CD4-positive, CD25-positive, alpha-beta regulatory T cell (primary cell): Measurements from ENCODE around the gene PDHA1. TPM values are rescaled to one million over a fixed set of nuclear protein-coding genes. Genes with fewer than 3 reads are reported as not detected.

Source experiments
- ATAC-seq, 2 donors: fragments of 150-1000 bp; cut with Tn5 transposase; one replicate each; pipeline ENCODE4 v1.10.0; 2021; ENCODE audit warnings: low read depth in 2 of 2, moderate number of reproducible peaks in 2 of 2, moderate library complexity in 1 of 2
- DNase-seq, 3 donors: peaks; one replicate each; pipeline versions ENCODE4 v3.0.0 to v3.0.0-alpha.2; 2012 to 2022; ENCODE audit warnings: mixed read lengths in 1 of 3
- H3K27ac ChIP-seq: one replicate; pipeline ENCODE4 v1.7.0; 2013; ENCODE audit warnings: mild to moderate bottlenecking, low read length; ENCODE audit not compliant: insufficient read depth, poor library complexity, severe bottlenecking
- H3K27me3 ChIP-seq: one replicate; pipeline ENCODE4 v1.7.0; 2013; ENCODE audit warnings: low read length; ENCODE audit not compliant: control insufficient read depth, insufficient read depth
- H3K36me3 ChIP-seq: one replicate; pipeline ENCODE4 v1.7.0; 2013; ENCODE audit warnings: mild to moderate bottlenecking, low read length, moderate library complexity; ENCODE audit not compliant: control insufficient read depth, insufficient read depth
- H3K4me1 ChIP-seq: 2 replicates; pipeline ENCODE4 v1.7.0; 2013; ENCODE audit warnings: mild to moderate bottlenecking, low read length; ENCODE audit not compliant: insufficient read depth, control insufficient read depth, poor library complexity, severe bottlenecking
- H3K4me3 ChIP-seq: one replicate; pipeline ENCODE4 v1.7.0; 2013; ENCODE audit warnings: low read depth, mild to moderate bottlenecking, low read length, moderate library complexity
- H3K9me3 ChIP-seq, 2 experiments: 1 replicate in 1 of 2; 2 replicates in 1 of 2; pipeline ENCODE4 v1.7.0; 2013; ENCODE audit warnings: low read length in 2 of 2, mild to moderate bottlenecking in 1 of 2, moderate library complexity in 1 of 2; ENCODE audit not compliant: control insufficient read depth in 2 of 2
- H3K27ac Mint-ChIP-seq, 3 donors: one replicate each; pipeline ENCODE4 v1.8.0; 2020 to 2022; ENCODE audit warnings: mild to moderate bottlenecking in 3 of 3, mixed read lengths in 3 of 3, moderate library complexity in 2 of 3
- H3K27me3 Mint-ChIP-seq: one replicate; pipeline ENCODE4 v1.8.0; 2022; ENCODE audit warnings: mild to moderate bottlenecking, mixed read lengths
- H3K36me3 Mint-ChIP-seq: one replicate; pipeline ENCODE4 v1.8.0; 2020; ENCODE audit warnings: mixed read lengths
- H3K4me1 Mint-ChIP-seq, 4 donors: one replicate each; pipeline ENCODE4 v1.8.0; 2020 to 2022; ENCODE audit warnings: mixed read lengths in 4 of 4, mild to moderate bottlenecking in 1 of 4
- H3K4me3 Mint-ChIP-seq, 4 donors: one replicate each; pipeline ENCODE4 v1.8.0; 2020 to 2022; ENCODE audit warnings: mild to moderate bottlenecking in 4 of 4, mixed read lengths in 4 of 4, moderate library complexity in 3 of 4
- H3K9me3 Mint-ChIP-seq, 7 donors: one replicate each; pipeline ENCODE4 v1.8.0; 2020 to 2022; ENCODE audit warnings: mixed read lengths in 7 of 7, mild to moderate bottlenecking in 3 of 7, moderate library complexity in 2 of 7
- polyA plus RNA-seq, 4 donors: library from polyadenylated mRNA; unstranded; fragments of 300-500 nt; fragmentation: Illumina TruSeq; gene quantifications; one replicate each; pipeline ENCODE4 v1.2.3, GENCODE V29; 2021
- total RNA-seq: library from RNA; stranded (reverse); gene quantifications from one replicate; pipeline ENCODE4 v1.2.3, GENCODE V29; 2022

Gene PDHA1
- total and polyA plus RNA-seq, 5 donors from 2014 or later, result 50.5 to 103 (median 66.5) TPM

DNA sequence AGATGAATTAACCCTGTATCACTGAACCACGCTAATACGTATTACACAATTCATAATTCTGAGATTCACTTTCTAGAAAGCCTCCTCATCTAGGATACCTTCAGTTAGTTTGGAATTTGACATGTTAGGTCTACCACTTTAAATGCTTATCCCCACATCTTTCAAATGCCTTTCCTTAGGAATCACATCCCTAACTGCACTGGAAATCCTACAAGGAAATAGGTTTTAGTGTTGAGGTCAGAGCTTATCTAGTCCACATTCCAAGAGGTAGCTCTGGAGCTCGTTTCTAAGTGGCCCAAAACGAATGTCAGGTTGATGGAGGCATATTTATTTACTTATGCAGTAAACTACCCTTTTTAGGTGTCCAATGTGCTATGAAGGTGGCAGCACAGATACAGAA, 18.0 kb downstream of the PDHA1 start:
- ATAC-seq (no peak), DNase-seq (no peak)
- Histone ChIP-seq H3K27me3 (no peaks in the 10 kb centered on the region), H3K27ac (no peak overlapping the region), H3K4me1 (no peaks in the 10 kb centered on the region), H3K4me3 (no peak overlapping the region), H3K36me3 (peaks cover 54% of the 10 kb centered on the region), H3K9me3 (no peaks in the 10 kb centered on the region)
- Mint-ChIP-seq H3K36me3 (peaks cover 10% of the 10 kb centered on the region), H3K4me3 (no peak overlapping the region), H3K9me3 (peaks cover 0 to 1% (median 0%) of the 10 kb centered on the region in 7 donors), H3K27me3 (no peaks in the 10 kb centered on the region), H3K27ac (no peak overlapping the region), H3K4me1 (no peaks in the 10 kb centered on the region)

DNA sequence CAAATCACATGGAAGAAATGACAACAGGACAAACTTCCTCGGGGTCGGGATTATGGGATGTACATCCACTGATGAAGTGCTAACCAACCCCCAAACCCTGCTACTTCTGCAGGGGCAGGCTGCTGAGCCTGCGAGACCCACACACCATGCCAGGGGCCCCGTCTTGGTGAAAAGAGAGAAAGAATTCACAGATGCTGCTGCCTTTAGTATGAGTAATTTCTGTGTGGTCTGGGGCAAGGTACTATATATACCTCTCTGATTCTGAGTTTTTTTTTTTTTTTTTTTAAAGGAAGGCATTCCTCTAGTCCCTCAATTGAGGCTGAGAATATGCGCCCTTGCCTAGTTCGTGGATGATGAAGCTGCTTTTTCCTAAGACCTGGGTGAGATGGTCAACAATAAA, 24.8 kb downstream of the PDHA1 start:
- Histone ChIP-seq H3K27me3 (no peaks in the 10 kb centered on the region), H3K4me3 (no peak overlapping the region), H3K9me3 (no peaks in the 10 kb centered on the region), H3K36me3 (no peaks in the 10 kb centered on the region), H3K27ac (no peak overlapping the region), H3K4me1 (no peaks in the 10 kb centered on the region)
- H3K9me3 Mint-ChIP-seq, result peaks cover 0 to 5% (median 1%) of the 10 kb centered on the region in 7 donors
- H3K4me1 Mint-ChIP-seq, result peaks cover 0 to 7% (median 4%) of the 10 kb centered on the region in 4 donors
- ATAC-seq (no peak), DNase-seq (no peak)
- no peak overlapping the region for H3K27ac Mint-ChIP-seq
- H3K36me3 Mint-ChIP-seq, result peaks cover 6% of the 10 kb centered on the region
- no peak overlapping the region for H3K4me3 Mint-ChIP-seq
- H3K27me3 Mint-ChIP-seq, result peaks cover 5% of the 10 kb centered on the region

DNA sequence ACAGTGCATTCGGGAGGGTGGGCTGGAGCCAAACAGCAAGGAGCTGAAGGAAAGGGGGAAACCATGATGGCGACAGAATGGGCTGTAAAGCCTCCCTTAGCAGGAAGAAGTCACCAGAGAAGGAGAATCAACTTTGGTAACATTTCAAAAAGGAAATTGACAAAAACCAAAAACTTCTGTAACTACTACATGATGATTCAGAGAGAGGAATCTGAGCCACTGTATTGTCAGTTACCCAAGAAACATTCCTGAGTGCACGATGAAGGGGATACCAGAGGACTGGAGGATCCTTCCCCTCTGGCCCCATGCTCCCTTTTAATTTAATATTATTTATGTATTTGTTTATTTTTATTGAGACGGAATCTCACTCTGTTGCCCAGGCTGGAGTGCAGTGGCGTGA, 26.3 kb downstream of the PDHA1 start:
- H3K9me3 ChIP-seq, result no peaks in the 10 kb centered on the region
- DNase-seq, result no peak
- no peak overlapping the region for H3K4me3 Mint-ChIP-seq
- no peak overlapping the region for H3K4me3 ChIP-seq
- no peak overlapping the region for H3K27ac ChIP-seq
- H3K4me1 Mint-ChIP-seq, result peaks cover 0 to 7% (median 4%) of the 10 kb centered on the region in 4 donors
- H3K36me3 ChIP-seq, result no peaks in the 10 kb centered on the region
- no peak for ATAC-seq
- H3K36me3 Mint-ChIP-seq, result peaks cover 5% of the 10 kb centered on the region
- H3K9me3 Mint-ChIP-seq, result peaks cover 0 to 5% (median 1%) of the 10 kb centered on the region in 7 donors
- no peaks in the 10 kb centered on the region for H3K27me3 ChIP-seq
- H3K27me3 Mint-ChIP-seq, result peaks cover 5% of the 10 kb centered on the region
- H3K27ac Mint-ChIP-seq, result no peak overlapping the region
- H3K4me1 ChIP-seq, result no peaks in the 10 kb centered on the region

DNA sequence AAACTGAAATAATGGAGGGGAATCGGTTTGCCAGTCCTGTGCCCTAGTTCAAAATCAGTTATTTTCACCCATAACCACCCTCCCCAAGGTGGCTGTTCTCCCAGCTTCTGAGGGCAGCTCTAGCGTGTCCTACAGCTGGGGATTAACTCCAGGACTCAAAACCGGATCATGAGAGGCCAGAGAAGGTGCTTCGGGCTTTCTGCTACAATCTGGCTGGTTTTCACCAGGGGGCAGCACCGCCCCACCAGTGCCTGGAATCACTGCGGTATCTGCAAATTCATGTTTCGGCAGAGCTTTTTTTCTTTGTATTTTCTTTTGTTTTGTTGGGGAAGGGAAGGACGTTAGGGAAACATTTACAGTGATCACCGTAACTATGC, 28.4 kb downstream of the PDHA1 start:
- peaks cover 0 to 7% (median 4%) of the 10 kb centered on the region in 4 donors for H3K4me1 Mint-ChIP-seq
- peak overlapping the region; percentile 73 to 96 (median 85) for H3K4me3 Mint-ChIP-seq
- Histone ChIP-seq H3K27me3 (no peaks in the 10 kb centered on the region), H3K36me3 (no peaks in the 10 kb centered on the region), H3K4me1 (no peaks in the 10 kb centered on the region), H3K9me3 (no peaks in the 10 kb centered on the region), H3K27ac (no peak overlapping the region), H3K4me3 (peak overlapping the region; percentile 65)
- no peak overlapping the region for H3K27ac Mint-ChIP-seq
- peak; percentile 63 to 70 for ATAC-seq
- peaks cover 5% of the 10 kb centered on the region for H3K27me3 Mint-ChIP-seq
- no peaks in the 10 kb centered on the region for H3K36me3 Mint-ChIP-seq
- peak; percentile 35 to 66 (median 64) for DNase-seq
- H3K9me3 Mint-ChIP-seq, result no peaks in the 10 kb centered on the region

DNA sequence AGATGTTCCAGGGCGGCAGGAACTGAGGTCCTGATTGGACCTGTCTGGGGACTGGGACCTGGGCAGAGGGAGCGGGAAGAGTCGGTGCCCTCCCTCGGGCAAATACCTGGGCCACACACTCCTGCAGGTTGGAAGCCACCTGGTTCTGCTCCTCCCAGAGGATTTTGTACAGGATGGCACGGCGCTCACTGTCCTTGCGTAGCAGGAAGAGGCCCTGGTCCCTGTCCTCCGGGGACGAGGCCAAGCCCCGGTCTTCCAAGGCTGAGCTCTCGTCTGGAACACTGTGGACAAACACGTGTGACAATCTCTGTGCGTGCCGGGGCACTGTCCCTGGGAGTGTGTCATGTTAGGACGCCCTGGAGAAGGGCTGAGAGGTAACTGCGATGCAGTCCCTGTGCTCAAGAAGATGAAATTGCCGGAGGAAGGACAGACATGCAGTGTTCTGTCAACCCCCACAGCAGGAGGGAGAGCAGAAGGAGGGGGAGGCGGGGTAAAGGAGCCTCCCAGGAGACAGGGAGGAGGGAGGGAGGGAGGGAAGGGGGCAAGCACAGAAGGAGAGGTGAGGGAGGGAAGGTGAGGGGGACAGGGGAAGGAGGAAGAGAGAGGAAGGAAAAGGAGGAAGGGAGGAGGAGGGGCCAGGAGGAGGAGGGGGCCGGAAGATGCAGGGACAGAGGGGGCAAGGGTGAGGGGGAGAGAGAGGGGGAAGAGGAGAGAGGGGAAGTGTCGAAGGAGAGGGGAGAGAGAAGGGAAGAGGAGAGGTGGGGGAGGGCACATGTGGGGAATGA, 29.0 kb downstream of the PDHA1 start:
- Mint-ChIP-seq H3K4me1 (peaks cover 0 to 7% (median 4%) of the 10 kb centered on the region in 4 donors), H3K36me3 (no peaks in the 10 kb centered on the region)
- peak in 1 of 3 donors; percentile 2 for DNase-seq

DNA sequence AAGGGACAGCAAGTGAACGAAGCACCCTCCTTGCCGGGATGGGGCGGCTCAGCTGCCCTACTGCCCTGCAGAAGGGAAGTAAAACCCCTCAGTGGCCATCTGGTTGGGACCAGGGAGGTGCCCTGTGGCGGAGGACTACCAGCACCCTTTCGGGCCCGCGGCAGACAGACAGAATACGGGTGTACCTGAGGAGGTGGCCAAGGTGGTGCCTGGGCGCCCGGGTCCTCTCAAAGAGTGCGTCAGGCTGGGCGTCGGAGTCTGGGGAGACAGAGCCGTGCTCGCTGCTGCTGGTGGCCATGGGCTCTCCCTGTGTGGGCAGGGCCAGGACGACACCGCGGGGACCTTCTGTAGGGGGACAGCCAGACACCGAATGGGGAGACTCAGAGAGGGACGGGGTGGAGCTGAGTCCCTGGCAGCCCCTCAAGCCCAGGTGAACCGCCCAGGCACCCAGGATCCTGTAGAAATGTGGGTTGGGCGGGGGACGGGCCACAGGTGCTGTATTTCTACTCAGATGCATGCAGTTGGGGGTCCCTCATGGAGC, 29.7 kb downstream of the PDHA1 start:
- H3K27ac Mint-ChIP-seq, result no peak overlapping the region
- DNase-seq, result no peak
- Histone ChIP-seq H3K27me3 (no peaks in the 10 kb centered on the region), H3K4me1 (no peaks in the 10 kb centered on the region), H3K27ac (no peak overlapping the region), H3K4me3 (no peak overlapping the region), H3K9me3 (no peaks in the 10 kb centered on the region), H3K36me3 (no peaks in the 10 kb centered on the region)
- no peaks in the 10 kb centered on the region for H3K36me3 Mint-ChIP-seq
- H3K4me3 Mint-ChIP-seq, result peak overlapping the region in 1 of 4 donors; percentile 59
- no peak for ATAC-seq
- H3K9me3 Mint-ChIP-seq, result no peaks in the 10 kb centered on the region
- peaks cover 5% of the 10 kb centered on the region for H3K27me3 Mint-ChIP-seq
- peaks cover 0 to 7% (median 4%) of the 10 kb centered on the region in 4 donors for H3K4me1 Mint-ChIP-seq

More for the DNA sequence above, 29.0 kb downstream of the PDHA1 start:
- Histone ChIP-seq H3K4me3 (peak overlapping the region; percentile 65), H3K9me3 (no peaks in the 10 kb centered on the region), H3K36me3 (no peaks in the 10 kb centered on the region), H3K27ac (no peak overlapping the region), H3K4me1 (no peaks in the 10 kb centered on the region), H3K27me3 (no peaks in the 10 kb centered on the region)
- Mint-ChIP-seq H3K27ac (peak overlapping the region in 1 of 3 donors; percentile 51), H3K4me3 (peak overlapping the region; percentile 73 to 96 (median 85)), H3K27me3 (peaks cover 5% of the 10 kb centered on the region), H3K9me3 (no peaks in the 10 kb centered on the region)
- ATAC-seq, result peak in 1 of 2 donors; percentile 28

DNA sequence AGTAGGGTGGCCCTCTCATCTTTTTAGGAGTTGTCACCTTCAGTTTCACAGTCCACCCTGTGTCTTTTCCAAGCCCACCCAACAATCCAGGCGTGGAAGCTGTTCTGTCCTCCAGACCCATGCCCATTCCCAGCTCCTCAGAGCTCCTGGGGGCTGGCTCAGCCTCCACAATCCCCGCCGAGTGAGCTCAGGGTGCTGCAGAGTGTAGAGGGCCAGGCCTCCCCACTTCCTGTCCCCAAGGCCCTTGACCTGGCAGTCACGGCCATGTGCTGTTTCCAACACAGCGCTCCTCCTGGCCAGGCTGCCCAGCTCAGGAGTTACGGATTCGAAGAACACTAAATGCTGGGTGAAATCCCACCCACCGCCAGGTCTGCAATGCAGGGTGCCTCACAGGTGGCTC, 31.8 kb downstream of the PDHA1 start:
- no peak overlapping the region for H3K27ac Mint-ChIP-seq
- Histone ChIP-seq H3K9me3 (no peaks in the 10 kb centered on the region), H3K27me3 (no peaks in the 10 kb centered on the region), H3K4me1 (no peaks in the 10 kb centered on the region), H3K36me3 (no peaks in the 10 kb centered on the region), H3K4me3 (no peak overlapping the region), H3K27ac (no peak overlapping the region)
- DNase-seq, result no peak
- H3K4me1 Mint-ChIP-seq, result peaks cover 0 to 7% (median 4%) of the 10 kb centered on the region in 4 donors
- H3K36me3 Mint-ChIP-seq, result no peaks in the 10 kb centered on the region
- H3K27me3 Mint-ChIP-seq, result peaks cover 5% of the 10 kb centered on the region
- H3K9me3 Mint-ChIP-seq, result no peaks in the 10 kb centered on the region
- ATAC-seq, result no peak
- H3K4me3 Mint-ChIP-seq, result no peak overlapping the region
